Stimulated activated CD8-positive, alpha-beta memory T cell treated with anti-CD3 and anti-CD28 coated beads, Interleukin-15, amount 100 ng/mL, for 1 hour (primary cell): ENCODE data around the gene CELSR3.

ENCODE experiments used
- DNase-seq: peaks from one replicate; pipeline ENCODE4 v3.0.0-alpha.2; 2020; ENCODE audit warnings: low read depth

CELSR3 gene

GRCh38 chr3:48662753-48663488 lies at the start of gene CELSR3:
Gene CELSR3, minus strand, starts transcription at chr3:48662886. Its CDS starts 252 bp downstream, at chr3:48662634.
- no peak for DNase-seq

- DNase-seq = no peak
Measured at GRCh38 chr3:48711727-48712126, 49.0 kb upstream of the CELSR3 start.

DNA sequence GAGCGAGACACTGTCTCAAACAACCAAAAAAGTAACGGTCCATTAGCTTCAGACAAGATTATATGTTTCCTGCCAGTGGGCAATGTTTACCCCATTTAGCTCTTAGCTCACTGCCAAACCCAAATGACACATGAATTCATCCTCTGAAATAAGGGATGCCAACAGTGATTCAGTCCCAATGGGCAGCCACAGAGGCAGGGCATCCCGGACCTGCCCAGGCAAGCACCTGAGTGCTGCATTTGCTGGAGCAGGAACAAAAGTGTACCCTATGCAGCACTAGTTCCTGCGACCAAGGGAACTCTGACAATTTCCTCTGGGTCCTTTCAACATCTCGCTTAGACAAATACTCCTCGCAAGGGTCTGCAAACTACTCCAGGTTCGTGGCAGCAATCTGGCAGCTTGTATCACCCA lies 46.4 kb upstream of the CELSR3 start:
- DNase-seq = no peak

DNA sequence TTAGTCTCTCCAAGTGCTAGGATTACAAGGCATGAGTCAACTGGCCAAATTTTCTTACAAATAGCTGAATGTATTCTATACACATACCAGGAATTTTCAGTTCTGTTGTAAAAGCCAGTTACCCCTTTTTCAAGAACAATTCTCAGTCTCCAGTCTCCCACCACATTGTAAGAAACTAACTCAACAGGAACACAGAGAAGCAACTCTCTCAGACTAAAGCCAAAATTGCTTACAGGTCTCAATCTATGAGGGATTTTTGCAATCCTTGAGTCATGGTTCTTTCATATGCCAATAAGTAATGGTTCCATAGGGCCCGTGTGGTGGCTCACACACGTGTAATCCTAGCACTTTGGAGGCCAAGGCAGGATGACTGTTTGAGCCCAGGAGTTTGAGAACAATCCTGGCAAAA lies 45.8 kb upstream of the CELSR3 start:
- no peak for DNase-seq

- no peak for DNase-seq
Measured at GRCh38 chr3:48707157-48707556, 44.5 kb upstream of the CELSR3 start.

GRCh38 chr3:48702320-48702920 lies 39.7 kb upstream of the CELSR3 start:
- DNase-seq = no peak

GRCh38 chr3:48700731-48701405 lies 38.2 kb upstream of the CELSR3 start:
- DNase-seq = no peak

DNA sequence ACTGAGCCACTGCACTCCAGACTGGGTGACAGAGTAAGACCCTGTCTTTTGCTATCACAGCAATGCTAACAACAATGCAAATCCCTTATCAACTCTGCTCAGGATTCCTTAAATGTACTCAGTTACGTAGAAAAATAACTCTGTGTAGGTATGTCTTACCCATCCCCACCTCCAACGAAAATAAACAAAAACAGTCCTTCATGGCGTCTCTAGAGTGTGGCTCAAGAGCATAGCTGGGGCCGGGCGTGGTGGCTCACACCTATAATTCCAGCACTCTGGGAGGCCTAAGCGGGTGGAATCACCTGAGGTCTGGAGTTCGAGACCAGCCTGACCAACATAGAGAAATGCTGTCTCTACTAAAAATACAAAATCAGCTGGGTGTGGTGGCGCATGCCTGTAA lies 36.2 kb upstream of the CELSR3 start:
- no peak for DNase-seq

DNA sequence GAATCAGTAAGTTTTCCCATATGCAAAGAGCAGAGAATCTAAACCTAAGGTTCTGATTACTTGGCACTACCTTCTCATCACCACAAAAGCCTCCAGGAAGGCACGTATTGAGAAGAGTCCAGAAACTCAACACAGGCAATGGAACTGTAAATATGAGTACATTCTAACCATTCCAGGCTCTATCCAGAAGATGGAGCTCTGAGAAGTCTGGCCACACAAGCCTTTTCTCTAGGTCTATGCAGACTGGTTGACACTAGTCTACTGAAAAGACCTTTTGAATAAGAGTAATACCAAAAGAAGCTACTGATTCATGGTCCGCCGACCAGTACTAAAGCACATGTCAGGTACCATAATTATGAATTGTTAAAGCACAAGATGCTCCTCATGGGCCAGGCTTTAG lies 35.3 kb upstream of the CELSR3 start:
- no peak for DNase-seq

DNA sequence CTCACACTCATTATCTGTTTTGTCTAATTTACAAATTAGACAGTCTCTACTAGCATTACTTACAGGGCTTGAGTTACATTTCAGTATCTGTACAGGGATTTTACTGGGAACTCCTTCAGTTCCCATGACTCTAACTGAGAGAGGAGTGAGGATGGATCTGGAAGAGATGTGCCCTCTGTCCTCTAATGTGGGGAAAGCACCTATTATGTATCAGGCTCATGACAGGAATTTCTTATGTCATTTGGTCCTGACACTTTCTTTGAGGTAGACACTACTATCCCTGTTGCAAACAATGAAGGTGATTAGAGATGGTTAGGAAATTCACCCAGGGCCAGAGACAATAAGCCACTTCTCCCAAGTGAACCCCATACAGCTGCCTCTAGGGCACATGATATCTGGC lies 33.9 kb upstream of the CELSR3 start:
- no peak for DNase-seq

DNA sequence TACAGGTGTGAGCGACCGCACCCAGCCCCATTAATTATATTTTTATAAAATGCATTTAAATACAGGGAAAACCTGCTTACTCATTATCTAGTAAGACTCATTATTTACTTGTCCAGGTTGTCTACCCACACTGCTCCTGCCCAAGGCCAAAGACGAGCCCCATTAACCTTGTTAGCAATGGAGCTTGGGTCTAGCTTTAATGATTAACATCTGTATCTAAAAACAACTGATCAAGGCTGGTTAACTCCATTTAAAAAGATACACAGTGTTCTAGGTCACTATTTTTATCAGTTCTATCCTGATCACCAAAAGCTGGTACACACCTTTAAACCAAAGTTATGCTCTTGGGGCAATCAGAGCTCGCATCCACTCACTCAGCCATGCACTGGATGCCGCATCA lies 33.5 kb upstream of the CELSR3 start:
- no peak for DNase-seq

GRCh38 chr3:48695393-48695753 lies 32.7 kb upstream of the CELSR3 start:
- DNase-seq = no peak

DNA sequence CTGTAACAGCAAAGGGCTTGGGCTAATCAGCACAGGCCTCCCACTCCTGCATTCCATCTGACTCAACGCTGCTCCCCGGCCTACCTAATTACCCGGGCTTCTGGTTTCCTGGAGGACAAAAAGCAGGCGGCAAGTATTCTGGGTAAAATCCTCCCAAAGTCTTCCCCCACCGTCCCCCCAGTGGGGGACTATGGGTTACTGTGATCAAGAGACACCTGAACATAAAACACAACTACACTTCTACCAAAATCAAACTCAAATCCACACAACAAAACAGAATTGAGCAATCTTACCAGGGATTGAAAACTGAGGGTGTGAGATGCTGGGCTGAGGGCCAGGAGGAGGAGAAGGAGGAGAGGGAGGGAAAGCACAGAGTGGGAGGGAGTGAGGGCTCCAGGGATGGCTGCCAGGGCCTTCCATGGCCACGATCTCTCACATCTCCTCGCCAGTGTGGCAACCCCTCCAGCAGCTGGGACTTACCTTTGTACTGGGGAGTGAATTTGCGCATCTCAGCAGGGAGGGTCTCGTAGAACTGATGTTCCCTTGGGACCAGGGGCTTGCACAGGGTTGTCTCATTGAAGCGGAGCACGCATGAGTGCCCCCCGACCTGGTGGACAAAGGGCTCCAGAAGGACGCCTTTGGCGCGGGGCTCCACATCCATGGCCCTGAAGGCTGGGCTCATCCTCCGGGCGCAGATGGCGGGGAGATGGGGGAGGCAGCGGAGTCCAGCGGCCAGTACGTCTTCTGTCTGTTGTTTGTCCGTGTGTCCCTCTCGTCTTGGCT lies 32.1 kb upstream of the CELSR3 start:
- no peak for DNase-seq

DNA sequence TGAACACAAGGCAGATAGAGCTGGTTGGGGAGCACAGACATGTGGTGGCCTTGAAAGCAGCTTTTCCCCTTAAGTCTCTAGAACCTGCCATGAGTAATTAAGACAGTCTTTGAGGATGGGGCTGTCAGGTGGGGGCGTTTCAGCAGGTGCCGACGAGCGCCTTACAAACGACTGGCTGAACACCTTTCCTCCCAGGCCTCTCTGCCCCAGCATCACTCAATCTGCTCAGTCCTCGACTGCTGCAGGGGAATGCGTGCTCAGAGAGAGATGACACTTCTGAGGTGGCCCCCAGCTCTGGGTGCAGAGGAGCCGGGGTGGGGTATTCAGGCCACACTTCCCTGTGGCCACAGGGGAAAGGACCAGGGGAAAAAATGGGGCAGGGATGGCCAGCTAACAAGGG lies 31.1 kb upstream of the CELSR3 start:
- no peak for DNase-seq

DNA sequence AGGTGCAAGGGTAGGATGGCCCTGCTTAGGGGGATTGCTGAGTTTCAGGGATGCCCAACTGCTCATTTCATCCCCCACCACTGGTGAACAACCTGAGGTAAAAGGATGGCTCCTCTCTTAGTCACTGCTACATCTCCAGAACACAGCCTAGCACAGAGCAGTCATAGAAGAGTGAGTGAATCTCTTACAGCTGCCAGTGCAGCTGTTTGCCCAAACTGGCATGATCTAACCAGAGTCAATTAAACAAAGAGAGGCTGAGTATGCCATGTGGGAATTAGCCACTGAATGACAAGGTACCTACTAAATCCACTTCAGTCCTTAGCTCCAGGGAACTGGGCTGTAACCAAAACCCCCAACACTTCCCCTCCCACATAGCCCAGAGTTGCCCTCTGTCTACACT lies 29.9 kb upstream of the CELSR3 start:
- no peak for DNase-seq

DNA sequence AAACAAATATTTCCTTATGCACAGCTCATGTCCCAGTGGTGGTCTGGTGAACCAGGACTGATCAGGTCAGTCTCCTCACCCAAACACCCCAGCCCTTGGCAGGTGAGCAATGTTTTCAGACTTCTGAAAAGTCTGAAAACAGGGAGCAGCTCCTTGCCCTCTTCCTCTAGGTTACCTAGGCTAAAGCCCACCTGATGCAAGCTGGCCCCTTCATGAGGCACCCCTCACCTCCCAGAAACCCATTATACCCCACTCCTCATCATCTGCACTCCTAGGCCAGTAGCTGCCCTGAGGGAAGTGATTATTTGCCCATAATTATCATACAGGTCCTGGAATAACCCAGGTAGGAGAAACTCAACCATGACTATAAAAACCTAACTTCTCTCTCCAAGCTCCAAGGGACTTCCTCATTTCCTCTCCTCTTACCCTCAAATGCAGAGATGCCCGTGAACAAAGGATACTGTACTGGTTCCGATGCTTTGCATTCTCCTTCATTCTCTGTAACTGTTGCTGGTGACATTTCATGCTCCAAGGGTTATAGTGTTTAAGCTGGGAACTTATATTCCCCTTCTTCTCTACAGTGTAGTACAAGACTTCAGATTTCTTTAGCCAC lies 28.3 kb upstream of the CELSR3 start:
- no peak for DNase-seq

GRCh38 chr3:48689384-48689783 lies 26.7 kb upstream of the CELSR3 start:
- DNase-seq = no peak

GRCh38 chr3:48688737-48689075 lies 26.0 kb upstream of the CELSR3 start:
- no peak for DNase-seq

DNA sequence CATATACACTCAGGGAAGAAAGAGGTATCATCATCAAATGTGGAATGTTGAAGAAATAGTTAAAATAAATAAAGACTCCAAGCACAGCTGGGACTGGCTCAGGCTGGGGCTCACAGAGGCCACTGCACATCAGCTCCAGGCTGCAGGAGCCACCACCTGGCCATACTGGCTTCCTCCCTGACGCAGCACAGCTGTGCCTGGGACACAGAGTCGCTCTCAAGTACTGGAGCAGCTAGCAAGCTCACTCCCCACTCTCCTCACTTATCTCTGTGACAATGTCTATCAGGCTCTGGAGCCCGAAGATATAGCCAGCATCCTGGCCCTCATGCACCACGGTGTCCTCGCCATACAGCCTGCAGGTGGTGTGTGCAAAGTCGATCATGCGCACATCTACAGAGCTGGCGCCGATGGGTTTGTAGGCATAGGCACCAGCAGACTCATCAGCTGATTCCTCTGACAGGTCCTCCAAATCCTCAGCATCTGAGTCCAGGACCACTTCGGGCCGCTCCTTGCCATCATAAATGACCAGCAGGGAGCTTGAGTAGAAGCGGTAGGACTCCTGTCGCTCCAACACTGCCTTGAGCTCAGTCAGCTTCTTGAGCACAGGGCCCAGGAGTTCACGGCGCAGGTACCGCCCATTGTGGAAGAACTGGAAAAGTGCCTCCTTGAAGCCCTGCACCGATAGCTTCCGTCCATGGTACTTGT lies 25.5 kb upstream of the CELSR3 start:
- no peak for DNase-seq

DNA sequence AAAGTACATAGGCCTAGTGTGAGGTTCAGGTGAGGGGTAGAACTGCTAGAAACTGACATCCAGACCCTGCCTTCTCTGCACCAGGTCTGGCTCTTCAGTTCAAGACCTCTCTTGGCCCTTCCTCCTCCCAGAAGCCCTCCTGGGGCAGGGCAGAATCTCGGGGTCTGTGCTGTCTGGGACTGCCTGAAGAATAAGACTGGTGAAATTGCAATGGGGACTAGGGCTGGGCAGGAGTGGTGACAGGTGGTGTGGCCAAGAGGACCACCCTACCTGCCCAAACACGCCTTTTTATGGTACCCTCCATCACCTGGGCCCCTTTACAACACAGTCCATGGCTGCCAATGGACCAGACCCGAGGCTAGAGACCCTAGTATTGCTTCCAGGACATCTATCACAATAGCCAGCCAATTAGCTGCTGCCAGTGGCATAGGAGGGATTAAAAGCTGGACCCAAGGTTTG lies 24.6 kb upstream of the CELSR3 start:
- no peak for DNase-seq

GRCh38 chr3:48686538-48687219 lies 24.0 kb upstream of the CELSR3 start:
- no peak for DNase-seq
